GF-D8 (cell line): ENCODE results near the gene UBE2QL1.

ENCODE experiments used
- DNase-seq: peaks from one replicate; lab custom pipeline; 2025; lab: John Stamatoyannopoulos, UW

Gene UBE2QL1

GRCh38 chr5:6430418-6431028, 18.1 kb upstream of the UBE2QL1 start:
- DNase-seq = no peak

- no peak for DNase-seq
Measured at GRCh38 chr5:6431214-6432195, 17.2 kb upstream of the UBE2QL1 start.

GRCh38 chr5:6432206-6432605, 16.5 kb upstream of the UBE2QL1 start:
- no peak for DNase-seq

- no peak for DNase-seq
Measured at GRCh38 chr5:6434731-6435130, 13.9 kb upstream of the UBE2QL1 start.

- no peak for DNase-seq
Measured at GRCh38 chr5:6435356-6435755, 13.3 kb upstream of the UBE2QL1 start.

- DNase-seq = no peak
Measured at GRCh38 chr5:6436715-6437331, 11.8 kb upstream of the UBE2QL1 start.

GRCh38 chr5:6439588-6440550, 8.8 kb upstream of the UBE2QL1 start:
- no peak for DNase-seq

- DNase-seq = no peak
Measured at GRCh38 chr5:6442333-6442732, 6.3 kb upstream of the UBE2QL1 start.

- no peak for DNase-seq
Measured at GRCh38 chr5:6443326-6443725, 5.3 kb upstream of the UBE2QL1 start.

GRCh38 chr5:6446042-6446441, 2.6 kb upstream of the UBE2QL1 start:
- no peak for DNase-seq

- no peak for DNase-seq
Measured at GRCh38 chr5:6446626-6447309, 1.9 kb upstream of the UBE2QL1 start.

- DNase-seq = no peak
Measured at GRCh38 chr5:6447384-6448140, 1.1 kb upstream of the UBE2QL1 start.

GRCh38 chr5:6448141-6448491, 543 bp upstream of the UBE2QL1 start:
- DNase-seq = no peak

GRCh38 chr5:6449465-6450158, 953 bp downstream of the UBE2QL1 start:
- DNase-seq = no peak

- DNase-seq = no peak
Measured at GRCh38 chr5:6450319-6450833, 1.7 kb downstream of the UBE2QL1 start.

GRCh38 chr5:6452622-6453504, 4.2 kb downstream of the UBE2QL1 start:
- no peak for DNase-seq

- no peak for DNase-seq
Measured at GRCh38 chr5:6453937-6454560, 5.4 kb downstream of the UBE2QL1 start.

GRCh38 chr5:6454628-6455053, 6.0 kb downstream of the UBE2QL1 start:
- no peak for DNase-seq
